GM12892 (cell line): ENCODE results near the gene ZNF484.
"Not testable (repeated sequence)": the region's sequence is repeated elsewhere in the genome, so short reads cannot be mapped to it uniquely, and the experiment has no call there.

Experiments used
- DNase-seq: peaks from one replicate; pipeline ENCODE4 v3.0.0; 2011; ENCODE audit not compliant: insufficient read length
- FAIRE-seq: peaks from 2 replicates; lab custom pipeline; 2011; peaks lifted over from hg19 to GRCh38; lab: Jason Lieb, UNC
- POLR2A ChIP-seq: IDR thresholded peaks from 2 replicates; pipeline ENCODE4 v1.6.1; 2011; ENCODE audit warnings: low read depth, low read length, control low read depth
- POLR2AphosphoS5 ChIP-seq: IDR thresholded peaks from 2 replicates; pipeline ENCODE4 v1.6.1; 2011; ENCODE audit warnings: low read depth, low read length, control low read depth
- TAF1 ChIP-seq: IDR thresholded peaks from 2 replicates; pipeline ENCODE4 v1.6.1; 2011; ENCODE audit warnings: low read depth, mild to moderate bottlenecking, control low read depth, low read length, borderline replicate concordance

ZNF484 gene

DNA sequence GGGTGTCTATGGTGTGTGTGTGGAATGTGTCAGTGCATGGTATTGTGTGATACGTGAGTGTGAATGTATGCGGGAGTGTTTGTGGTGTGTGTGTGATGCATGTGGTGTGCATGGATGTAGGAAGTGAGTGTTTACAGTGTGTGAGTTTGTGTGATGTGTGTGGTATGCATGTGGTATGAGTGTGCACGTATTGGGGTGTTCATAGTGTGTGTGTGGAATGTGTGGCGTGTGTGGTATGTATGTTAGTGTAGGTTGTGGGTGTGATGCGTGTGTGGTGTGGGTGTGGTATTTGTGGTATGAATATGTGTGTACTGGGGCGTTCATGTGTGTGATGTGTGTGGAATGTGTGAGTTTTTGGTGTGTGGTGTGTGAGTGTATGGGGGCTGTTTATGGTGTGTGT lies 73.1 kb downstream of the ZNF484 start:
- no peak for TF ChIP-seq POLR2A
- no peak for TF ChIP-seq POLR2AphosphoS5
- FAIRE-seq = peak; percentile 63
- no peak for DNase-seq

DNA sequence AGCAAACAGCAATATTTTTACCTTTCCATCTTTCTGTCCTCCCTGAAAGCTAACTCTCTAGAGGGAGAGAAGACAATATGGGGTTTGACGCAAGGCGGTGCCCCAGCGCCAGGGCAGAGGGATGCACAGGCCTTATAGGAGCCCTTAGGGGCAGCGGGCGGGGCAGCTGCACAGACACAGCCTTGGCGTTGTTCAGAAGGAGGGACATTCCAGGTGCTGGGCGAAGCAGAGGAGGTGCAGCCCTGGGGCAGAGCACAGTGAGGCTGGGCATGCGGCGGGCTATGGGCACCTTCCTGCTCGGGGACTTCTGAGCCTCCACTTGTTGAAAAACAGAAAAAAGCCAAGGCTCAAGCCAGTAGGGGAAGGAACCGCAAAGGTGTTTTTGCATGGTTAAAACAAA lies 79.5 kb downstream of the ZNF484 start:
- FAIRE-seq = no peak
- TF ChIP-seq POLR2AphosphoS5 = no peak
- TF ChIP-seq TAF1 = no peak
- TF ChIP-seq POLR2A = no peak
- DNase-seq = no peak

DNA sequence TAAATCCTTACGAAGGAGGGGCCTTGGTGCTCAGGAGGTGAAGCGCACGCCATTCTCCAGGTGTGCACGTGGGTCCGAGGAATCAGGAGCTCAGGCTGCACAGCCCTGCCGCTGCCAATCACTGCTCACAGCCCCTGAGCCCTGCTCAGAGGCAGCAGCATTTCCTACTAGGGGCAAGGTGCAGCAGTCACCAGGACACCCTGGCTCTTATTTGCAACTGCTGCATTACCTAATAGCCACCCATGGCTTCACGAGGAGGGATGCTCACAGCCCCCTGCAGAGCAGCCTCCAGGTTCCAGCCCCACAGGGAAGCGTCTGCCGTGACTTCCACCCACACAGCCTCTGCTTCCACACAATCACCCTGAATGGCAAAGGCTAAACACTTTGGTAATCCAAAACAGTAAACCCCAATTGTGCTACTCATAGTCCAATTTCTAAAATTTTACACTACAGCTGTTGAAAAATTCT lies 81.5 kb downstream of the ZNF484 start:
- not testable (repeated sequence) for DNase-seq, FAIRE-seq

DNA sequence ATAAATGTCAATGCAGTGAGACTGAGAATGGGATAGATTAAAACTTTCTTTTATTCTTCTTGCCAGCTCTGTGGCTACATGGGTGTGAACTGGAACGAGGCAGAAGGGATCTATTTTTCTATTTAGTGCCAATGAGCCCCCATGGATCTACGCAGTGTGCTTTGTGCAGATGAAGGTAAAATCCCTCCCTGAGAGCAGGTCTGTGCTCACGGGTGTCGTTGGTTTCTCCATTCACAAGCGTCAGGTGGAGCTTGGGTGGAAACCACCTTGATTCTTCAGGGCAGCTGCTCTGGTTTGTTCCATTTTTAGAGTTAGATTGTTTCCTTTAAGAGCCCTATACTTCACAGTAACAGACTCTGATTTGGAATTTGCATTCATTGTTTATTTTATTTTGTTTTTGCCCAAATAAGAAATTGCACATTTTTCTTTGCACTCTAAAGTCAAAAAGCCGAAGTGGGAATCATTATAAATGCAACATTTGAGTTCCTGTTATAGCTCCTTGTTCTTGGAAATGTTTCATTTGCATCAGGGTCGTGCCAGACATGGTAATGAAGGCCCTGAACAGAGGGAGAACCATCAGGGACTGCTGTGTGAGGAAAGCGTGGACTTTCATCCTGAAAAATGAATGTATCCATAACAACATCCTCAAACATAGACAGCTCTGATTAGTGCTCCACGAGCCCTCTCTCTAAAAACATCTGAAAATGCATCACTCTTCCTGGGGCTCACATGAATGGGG lies 82.1 kb downstream of the ZNF484 start:
- TF ChIP-seq TAF1 (no peak), POLR2AphosphoS5 (no peak), POLR2A (no peak)
- DNase-seq (no peak), FAIRE-seq (no peak)
